CD4-positive, alpha-beta T cell (primary cell): Measurements from ENCODE around the gene LRIG1. TPM values are rescaled to one million over a fixed set of nuclear protein-coding genes. Genes with fewer than 3 reads are reported as not detected.

Experiments used
- ATAC-seq: fragments of 200-7000 bp; cut with Tn5 transposase; one replicate; pipeline ENCODE4 v1.10.0; 2022; ENCODE audit warnings: mild to moderate bottlenecking; ENCODE audit not compliant: poor library complexity
- CTCF ChIA-PET: fragments of 350-600 bp; sonication (Branson Sonifier 250); formaldehyde crosslinking; loops from one replicate; lab custom pipeline; 2021; ENCODE audit warnings: antibody characterized with exemption, inconsistent platforms; lab: Charles Lee
- POLR2A ChIA-PET: fragments of 350-600 bp; sonication (Branson Sonifier 250); formaldehyde crosslinking; loops from one replicate; lab custom pipeline; 2021; ENCODE audit warnings: antibody characterized with exemption, inconsistent platforms; lab: Charles Lee
- DNase-seq, 14 experiments: peaks; one replicate each; pipeline ENCODE4 v3.0.0-alpha.2; 2013 to 2020; ENCODE audit warnings: mixed read lengths in 2 of 14
- H3K27ac ChIP-seq, 2 donors: one replicate each; pipeline versions ENCODE4 v1.5.1 to v1.7.0; 2013; ENCODE audit warnings: low read length in 2 of 2, low read depth in 1 of 2, mild to moderate bottlenecking in 1 of 2
- H3K27me3 ChIP-seq, 2 experiments: 1 replicate in 1 of 2; 2 replicates in 1 of 2; pipeline versions ENCODE4 v1.6.1 to v1.7.0; 2013; ENCODE audit warnings: low read length in 2 of 2, control low read depth in 1 of 2, mild to moderate bottlenecking in 1 of 2, moderate library complexity in 1 of 2; ENCODE audit not compliant: insufficient read depth in 2 of 2, control insufficient read depth in 1 of 2
- H3K36me3 ChIP-seq: one replicate; pipeline ENCODE4 v1.6.1; 2013; ENCODE audit warnings: low read length, control low read depth; ENCODE audit not compliant: insufficient read depth
- H3K4me1 ChIP-seq: one replicate; pipeline ENCODE4 v1.6.1; 2013; ENCODE audit warnings: low read length, control low read depth; ENCODE audit not compliant: insufficient read depth
- H3K4me3 ChIP-seq: one replicate; pipeline ENCODE4 v1.5.1; 2013; ENCODE audit warnings: mild to moderate bottlenecking, low read length, moderate library complexity
- H3K9me3 ChIP-seq, 2 experiments: 1 replicate in 1 of 2; 2 replicates in 1 of 2; pipeline versions ENCODE4 v1.6.1 to v1.7.0; 2013; ENCODE audit warnings: low read length in 2 of 2, mild to moderate bottlenecking in 2 of 2, control low read depth in 1 of 2, moderate library complexity in 1 of 2; ENCODE audit not compliant: control insufficient read depth in 1 of 2, insufficient read depth in 1 of 2
- H3K27ac Mint-ChIP-seq: one replicate; pipeline ENCODE4 v1.8.0; 2020; ENCODE audit warnings: mixed read lengths
- H3K27me3 Mint-ChIP-seq: one replicate; pipeline ENCODE4 v1.8.0; 2021; ENCODE audit warnings: mixed read lengths
- H3K36me3 Mint-ChIP-seq: one replicate; pipeline ENCODE4 v1.8.0; 2021; ENCODE audit warnings: low read depth, mixed read lengths
- H3K4me1 Mint-ChIP-seq: one replicate; pipeline ENCODE4 v1.8.0; 2021; ENCODE audit warnings: low read depth, mixed read lengths
- H3K4me3 Mint-ChIP-seq: one replicate; pipeline ENCODE4 v1.8.0; 2020; ENCODE audit warnings: mild to moderate bottlenecking, mixed read lengths
- H3K9me3 Mint-ChIP-seq: one replicate; pipeline ENCODE4 v1.8.0; 2020; ENCODE audit warnings: mixed read lengths
- CTCF ChIP-seq: fragments of 200-600 bp; IDR thresholded peaks from one replicate; pipeline ENCODE4 v1.8.0; 2022; ENCODE audit warnings: antibody characterized with exemption, mild to moderate bottlenecking
- intact Hi-C, 2 experiments: fragments of 100-400 bp; cut with DNase I in 1 of 2; cut with micrococcal nuclease in 1 of 2; formaldehyde crosslinking; loops; one replicate each; pipeline versions ENCODE4 v1.15.1 to v1.9.0; 2023 to 2025; cut with DNase I, micrococcal nuclease
- polyA plus RNA-seq, 2 donors: library from polyadenylated mRNA; unstranded; fragments of 120-200 nt; gene quantifications; one replicate each; pipeline ENCODE4 v1.2.1, GENCODE V29; 2013
- total RNA-seq, 174 experiments: library from RNA in 2 of 174; stranded (reverse) in 2 of 174; gene quantifications; one replicate each; pipeline ENCODE4 v1.2.3 and lab custom pipeline; 2021 to 2026

The LRIG1 gene
- total RNA-seq (10 to 100 TPM; 30.1 to 33.1 TPM), total RNA-seq (lab: John Stamatoyannopoulos, UW) (97.5 to 478 (median 171) reads per million in 172 experiments)
- 33.9 TPM for polyA plus RNA-seq (2013, experiment 1 of 2)
- 45.2 TPM for polyA plus RNA-seq (2013, experiment 2 of 2)

DNA sequence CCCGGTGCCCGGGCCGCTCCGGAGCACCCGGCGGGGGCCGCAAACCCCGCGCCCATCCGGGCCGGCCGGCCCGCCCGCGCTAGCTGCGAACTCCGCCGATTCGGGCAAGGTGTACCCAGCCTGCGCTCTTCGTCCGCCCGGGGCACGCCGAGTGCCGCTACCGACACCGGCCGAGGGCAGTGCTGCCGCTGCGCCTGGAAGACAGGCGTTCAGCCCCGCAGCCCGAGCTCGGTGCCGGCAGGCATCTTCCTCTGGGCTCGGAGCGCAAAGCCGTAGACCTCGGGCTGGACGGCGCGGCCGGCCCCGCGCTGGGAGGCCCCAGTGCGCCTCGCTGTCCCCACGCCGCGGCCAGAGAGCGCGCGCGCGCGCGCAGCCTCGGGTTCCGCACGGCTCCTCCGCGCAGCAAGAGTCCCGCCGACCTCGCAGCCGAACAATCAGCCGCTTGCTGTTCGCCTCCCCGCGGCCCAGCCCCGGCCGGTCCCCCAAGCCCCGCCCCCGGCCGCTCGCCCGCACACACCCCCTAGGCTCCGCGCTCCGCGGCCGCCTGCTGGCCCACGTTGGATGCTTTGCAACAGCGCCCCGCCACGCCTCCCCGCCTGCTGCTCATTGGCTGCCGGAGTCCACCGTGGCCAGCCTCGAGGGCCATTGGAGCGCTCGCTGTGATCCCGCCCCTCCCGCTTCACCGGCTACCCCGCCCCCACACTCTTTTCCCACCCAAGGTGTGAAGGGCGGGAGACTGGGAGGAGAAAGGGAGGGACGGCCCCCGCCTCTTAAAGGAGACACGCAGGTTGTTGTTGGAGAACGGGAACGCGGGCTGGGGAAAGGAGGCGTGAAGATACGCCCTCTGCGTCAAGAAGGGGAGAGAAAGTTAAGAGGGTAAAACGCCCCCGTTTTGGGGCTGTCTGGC lies at the start of gene LRIG1:
Gene LRIG1 (minus strand): TSS at position 447 of the 907 bp plus-strand sequence. CDS start 615 bp downstream, outside the sequence.
- Histone ChIP-seq H3K4me1 (peaks cover 40% of the 10 kb centered on the region), H3K9me3 (no peaks in the 10 kb centered on the region), H3K4me3 (peak within 1 kb of the TSS; percentile 79), H3K27ac (peak within 1 kb of the TSS in 1 of 2 donors; percentile 11), H3K27me3 (no peaks in the 10 kb centered on the region), H3K36me3 (no peaks in the 10 kb centered on the region)
- peaks cover 11% of the 10 kb centered on the region for H3K36me3 Mint-ChIP-seq
- peak; percentile 23 for TF ChIP-seq CTCF
- peak within 1 kb of the TSS; percentile 97 for H3K4me3 Mint-ChIP-seq
- DNase-seq: peak; percentile 94 to 99 (median 98)
- H3K27me3 Mint-ChIP-seq: no peaks in the 10 kb centered on the region
- ChIA-PET POLR2A (interaction anchor here (0.6 to 2.7 kb wide), 4 partner anchors 10 to 107 kb away, joined by 3 to 19 read pairs (median 4); no protein-coding TSS in a partner anchor), CTCF (interaction anchor here (1.9 kb wide), 1 partner anchor 20 kb away, joined by 4 read pairs; no protein-coding TSS in a partner anchor)
- H3K9me3 Mint-ChIP-seq: no peaks in the 10 kb centered on the region
- peak; percentile 92 for ATAC-seq
- peaks cover 69% of the 10 kb centered on the region for H3K4me1 Mint-ChIP-seq
- intact Hi-C loops: loop anchor here (5.0 to 10.0 kb wide), 5 partner anchors 39 to 496 kb away; partner anchors contain the start of genes KBTBD8 (in 1 of the 2) and SLC25A26 (in 1 of the 2)
- H3K27ac Mint-ChIP-seq: peak within 1 kb of the TSS; percentile 80

GRCh38 chr3:66544619-66545429 lies 44.0 kb upstream of the LRIG1 start:
- no peak overlapping the region for H3K27ac ChIP-seq
- peaks cover 0 to 11% of the 10 kb centered on the region in 2 experiments for H3K9me3 ChIP-seq
- ChIA-PET CTCF (no interaction called here), POLR2A (no interaction called here)
- Mint-ChIP-seq H3K9me3 (no peaks in the 10 kb centered on the region), H3K27me3 (no peaks in the 10 kb centered on the region), H3K4me3 (no peak overlapping the region), H3K4me1 (no peaks in the 10 kb centered on the region), H3K36me3 (no peaks in the 10 kb centered on the region), H3K27ac (no peak overlapping the region)
- no peaks in the 10 kb centered on the region for H3K4me1 ChIP-seq
- H3K27me3 ChIP-seq: no peaks in the 10 kb centered on the region
- no peaks in the 10 kb centered on the region for H3K36me3 ChIP-seq
- no peak for TF ChIP-seq CTCF
- DNase-seq (no peak), ATAC-seq (no peak)
- no peak overlapping the region for H3K4me3 ChIP-seq
- intact Hi-C loops: no loop called here

GRCh38 chr3:66542153-66542552 lies 41.3 kb upstream of the LRIG1 start:
- Mint-ChIP-seq H3K27me3 (no peaks in the 10 kb centered on the region), H3K36me3 (no peaks in the 10 kb centered on the region), H3K27ac (no peak overlapping the region), H3K9me3 (no peaks in the 10 kb centered on the region), H3K4me3 (no peak overlapping the region), H3K4me1 (no peaks in the 10 kb centered on the region)
- ChIA-PET POLR2A (no interaction called here), CTCF (no interaction called here)
- no peak for TF ChIP-seq CTCF
- no peaks in the 10 kb centered on the region for H3K36me3 ChIP-seq
- H3K4me3 ChIP-seq: no peak overlapping the region
- DNase-seq (no peak), ATAC-seq (no peak)
- no peaks in the 10 kb centered on the region for H3K27me3 ChIP-seq
- H3K4me1 ChIP-seq: no peaks in the 10 kb centered on the region
- intact Hi-C loops: no loop called here
- no peak overlapping the region for H3K27ac ChIP-seq
- peaks cover 0 to 11% of the 10 kb centered on the region in 2 experiments for H3K9me3 ChIP-seq
